ENCODE measurements around the gene CTDP1.

Gene CTDP1

DNA sequence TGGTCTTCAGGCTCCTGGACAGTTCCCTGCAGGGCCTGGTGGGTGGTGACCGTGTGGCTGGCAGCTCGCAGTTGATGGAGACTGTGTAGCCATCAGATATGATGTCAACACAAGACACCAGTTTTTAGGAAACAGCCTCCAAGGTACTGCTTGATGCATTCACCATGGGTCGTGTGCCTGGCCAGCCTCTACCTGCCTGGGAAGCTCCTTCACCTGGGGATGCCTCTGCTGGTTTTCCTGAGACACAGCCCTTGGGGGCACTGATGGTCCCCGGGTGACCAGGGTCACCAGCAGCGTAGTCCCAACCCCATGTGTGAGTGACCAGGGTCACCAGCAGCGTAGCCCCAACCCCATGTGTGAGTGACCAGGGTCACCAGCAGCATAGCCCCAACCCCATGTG lies 84.5 kb downstream of the CTDP1 start:
- Histone ChIP-seq H3K4me3 (no peak overlapping the region), H3K4me2 (no peak overlapping the region), H3K4me1 (0 out of 20 replicates have a peak, but pooled peaks cover 0 to 4% (median 0%) of the 10 kb centered on the region in 10 experiments), H3K36me3 (no peaks in the 10 kb centered on the region; a peak in 1 of 22 replicates), H4K20me1 (no peaks in the 10 kb centered on the region; a peak in 1 of 22 replicates), H3K9me3 (replicated peaks in 1 of 11) (peaks cover 20 to 37% (median 23%) of the 10 kb centered on the region in 11 experiments), H3K27me3 (no peaks in the 10 kb centered on the region), H3K9ac (no peak overlapping the region), H3K27ac (no peak overlapping the region)
- no peak for TF ChIP-seq Cebpa-rat (IDR thresholded peaks at IDR 0.05)

GRCh38 chr18:79765491-79766245 lies 86.1 kb downstream of the CTDP1 start:
- TF ChIP-seq Cebpa-rat (IDR thresholded peaks at IDR 0.05) = no peak
- no peak overlapping the region for H3K9ac ChIP-seq
- H3K27ac ChIP-seq = no peak overlapping the region
- no peaks in the 10 kb centered on the region for H3K27me3 ChIP-seq
- no peak overlapping the region for H3K4me2 ChIP-seq
- no peak overlapping the region for H3K4me3 ChIP-seq
- peaks cover 15 to 30% (median 25%) of the 10 kb centered on the region in 11 experiments for H3K9me3 ChIP-seq (replicated peaks in 1 of 11)
- no peaks in the 10 kb centered on the region; a peak in 2 of 22 replicates for H4K20me1 ChIP-seq
- no peaks in the 10 kb centered on the region for H3K36me3 ChIP-seq
- H3K4me1 ChIP-seq = 0 out of 20 replicates have a peak, but pooled peaks cover 0 to 4% (median 0%) of the 10 kb centered on the region in 10 experiments

DNA sequence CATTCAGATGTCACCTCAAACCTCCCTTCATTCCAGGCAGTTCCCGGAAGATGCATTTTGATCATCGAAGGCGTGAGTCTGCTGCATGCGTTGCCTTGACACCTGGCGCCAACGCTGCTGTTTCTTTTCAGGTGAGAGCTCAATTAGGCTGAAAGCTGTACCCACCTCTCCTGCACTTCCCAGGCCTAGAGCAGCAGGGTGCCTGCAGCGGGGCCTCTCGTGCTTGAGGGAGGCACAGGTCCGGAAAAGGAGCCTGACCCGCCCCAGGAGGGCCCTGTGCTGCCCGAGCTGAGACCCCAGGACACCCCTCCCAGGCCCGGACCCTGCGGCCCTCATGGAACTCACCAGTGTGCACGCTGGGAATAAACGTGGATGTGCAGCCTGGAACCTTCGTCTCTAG lies 86.7 kb downstream of the CTDP1 start:
- Histone ChIP-seq H3K27me3 (no peaks in the 10 kb centered on the region), H3K4me2 (no peak overlapping the region), H3K9ac (no peak overlapping the region), H4K20me1 (no peaks in the 10 kb centered on the region; a peak in 2 of 22 replicates), H3K27ac (no peak overlapping the region), H3K9me3 (replicated peaks in 1 of 11) (peaks cover 15 to 30% (median 25%) of the 10 kb centered on the region in 11 experiments), H3K36me3 (no peaks in the 10 kb centered on the region), H3K4me3 (no peak overlapping the region), H3K4me1 (no peaks in the 10 kb centered on the region)
- TF ChIP-seq Cebpa-rat (IDR thresholded peaks at IDR 0.05) = no peak

GRCh38 chr18:79768745-79769144 lies 89.1 kb downstream of the CTDP1 start:
- TF ChIP-seq Cebpa-rat (IDR thresholded peaks at IDR 0.05) = no peak
- Histone ChIP-seq H3K27me3 (peaks cover 0 to 10% (median 0%) of the 10 kb centered on the region in 11 experiments; a peak in 5 of 22 replicates), H3K36me3 (no peaks in the 10 kb centered on the region), H3K4me2 (no peak overlapping the region), H3K27ac (no peak overlapping the region), H4K20me1 (peaks cover 0 to 7% (median 0%) of the 10 kb centered on the region in 11 experiments; a peak in 3 of 22 replicates), H3K4me1 (no peaks in the 10 kb centered on the region), H3K9me3 (replicated peaks in 1 of 11) (peaks cover 15 to 30% (median 25%) of the 10 kb centered on the region in 11 experiments), H3K4me3 (no peak overlapping the region), H3K9ac (no peak overlapping the region)

DNA sequence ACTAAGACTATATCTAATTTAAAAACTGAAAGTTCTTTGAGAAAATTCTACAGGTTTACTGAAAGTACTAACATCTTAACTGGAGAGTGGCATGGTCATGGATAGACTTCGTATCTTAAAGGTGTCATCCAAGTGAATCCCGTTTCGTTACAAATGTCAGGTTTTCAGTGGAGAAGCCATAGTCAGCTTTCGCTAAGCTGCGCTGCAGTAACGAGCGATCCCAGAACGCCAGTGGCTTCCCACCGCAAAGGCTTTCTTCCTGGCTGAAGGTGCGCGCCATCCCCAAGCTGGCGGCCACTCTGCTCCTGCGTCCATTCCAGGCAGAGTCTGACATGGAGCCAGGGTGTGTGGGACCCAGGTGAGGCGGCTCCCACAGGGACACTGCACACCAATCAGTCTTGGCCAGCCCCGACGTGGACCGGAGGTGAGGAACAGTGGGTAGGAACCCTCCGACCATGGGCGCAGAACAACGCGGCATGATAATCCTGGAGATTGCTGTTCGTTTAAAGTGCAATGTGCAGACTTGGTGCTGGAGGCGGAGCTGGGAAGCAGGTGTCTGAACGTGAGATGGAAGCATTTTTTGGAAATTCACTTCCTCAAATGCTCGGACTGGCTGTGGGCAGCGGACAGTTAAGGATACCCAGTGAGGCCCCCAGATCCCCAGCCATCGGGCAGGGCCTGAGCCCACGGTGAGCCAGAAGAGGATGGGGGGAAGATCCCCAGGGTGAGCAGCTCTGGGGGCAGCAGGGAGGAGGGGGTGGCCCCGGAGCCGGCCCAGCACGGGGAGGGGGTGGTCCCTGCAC lies 90.3 kb downstream of the CTDP1 start:
- TF ChIP-seq Cebpa-rat (IDR thresholded peaks at IDR 0.05) = no peak

GRCh38 chr18:79770501-79770815 lies 90.9 kb downstream of the CTDP1 start:
- no peak overlapping the region for H3K27ac ChIP-seq
- TF ChIP-seq Cebpa-rat (IDR thresholded peaks at IDR 0.05) = no peak
- H3K4me2 ChIP-seq = no peak overlapping the region
- no peaks in the 10 kb centered on the region for H3K36me3 ChIP-seq
- H3K9me3 ChIP-seq (replicated peaks in 1 of 11) = peaks cover 15 to 30% (median 25%) of the 10 kb centered on the region in 11 experiments
- H3K4me1 ChIP-seq = no peaks in the 10 kb centered on the region
- H3K27me3 ChIP-seq = peaks cover 0 to 18% (median 0%) of the 10 kb centered on the region in 11 experiments; a peak in 6 of 22 replicates
- peaks cover 0 to 7% (median 0%) of the 10 kb centered on the region in 11 experiments; a peak in 3 of 22 replicates for H4K20me1 ChIP-seq
- no peak overlapping the region for H3K9ac ChIP-seq
- no peak overlapping the region for H3K4me3 ChIP-seq

More for the DNA sequence above, 90.3 kb downstream of the CTDP1 start:
- peaks cover 15 to 30% (median 25%) of the 10 kb centered on the region in 11 experiments for H3K9me3 ChIP-seq (replicated peaks in 1 of 11)
- peaks cover 0 to 7% (median 0%) of the 10 kb centered on the region in 11 experiments; a peak in 3 of 22 replicates for H4K20me1 ChIP-seq
- no peak overlapping the region for H3K9ac ChIP-seq
- H3K4me1 ChIP-seq = no peaks in the 10 kb centered on the region
- peaks cover 0 to 15% (median 0%) of the 10 kb centered on the region in 11 experiments; a peak in 5 of 22 replicates for H3K27me3 ChIP-seq
- H3K4me2 ChIP-seq = no peak overlapping the region
- no peaks in the 10 kb centered on the region for H3K36me3 ChIP-seq
- no peak overlapping the region for H3K27ac ChIP-seq
- H3K4me3 ChIP-seq = no peak overlapping the region

DNA sequence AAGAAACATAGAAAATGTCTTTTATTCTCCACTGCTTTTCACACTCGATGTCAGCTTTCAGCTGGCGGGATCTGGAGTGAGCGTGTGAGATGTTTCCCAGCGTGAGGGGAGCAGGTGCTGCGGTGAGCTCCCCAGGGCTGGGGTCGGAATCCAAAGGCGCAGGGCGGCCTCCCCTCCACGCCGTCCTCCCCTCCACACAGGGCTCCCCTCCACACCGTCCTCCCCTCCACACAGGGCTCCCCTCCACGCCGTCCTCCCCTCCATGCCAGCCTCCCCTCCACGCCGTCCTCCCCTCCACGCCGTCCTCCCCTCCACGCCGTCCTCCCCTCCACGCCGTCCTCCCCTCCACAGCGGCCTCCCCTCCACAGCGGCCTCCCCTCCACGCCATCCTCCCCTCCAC lies 91.2 kb downstream of the CTDP1 start:
- Histone ChIP-seq H3K4me3 (no peak overlapping the region), H4K20me1 (peaks cover 0 to 7% (median 0%) of the 10 kb centered on the region in 11 experiments; a peak in 3 of 22 replicates), H3K9ac (no peak overlapping the region), H3K4me1 (no peaks in the 10 kb centered on the region), H3K4me2 (no peak overlapping the region), H3K36me3 (no peaks in the 10 kb centered on the region), H3K9me3 (replicated peaks in 1 of 11) (peaks cover 15 to 30% (median 25%) of the 10 kb centered on the region in 11 experiments), H3K27me3 (peaks cover 0 to 21% (median 3%) of the 10 kb centered on the region in 11 experiments; a peak in 7 of 22 replicates), H3K27ac (no peak overlapping the region)
- no peak for TF ChIP-seq Cebpa-rat (IDR thresholded peaks at IDR 0.05)

DNA sequence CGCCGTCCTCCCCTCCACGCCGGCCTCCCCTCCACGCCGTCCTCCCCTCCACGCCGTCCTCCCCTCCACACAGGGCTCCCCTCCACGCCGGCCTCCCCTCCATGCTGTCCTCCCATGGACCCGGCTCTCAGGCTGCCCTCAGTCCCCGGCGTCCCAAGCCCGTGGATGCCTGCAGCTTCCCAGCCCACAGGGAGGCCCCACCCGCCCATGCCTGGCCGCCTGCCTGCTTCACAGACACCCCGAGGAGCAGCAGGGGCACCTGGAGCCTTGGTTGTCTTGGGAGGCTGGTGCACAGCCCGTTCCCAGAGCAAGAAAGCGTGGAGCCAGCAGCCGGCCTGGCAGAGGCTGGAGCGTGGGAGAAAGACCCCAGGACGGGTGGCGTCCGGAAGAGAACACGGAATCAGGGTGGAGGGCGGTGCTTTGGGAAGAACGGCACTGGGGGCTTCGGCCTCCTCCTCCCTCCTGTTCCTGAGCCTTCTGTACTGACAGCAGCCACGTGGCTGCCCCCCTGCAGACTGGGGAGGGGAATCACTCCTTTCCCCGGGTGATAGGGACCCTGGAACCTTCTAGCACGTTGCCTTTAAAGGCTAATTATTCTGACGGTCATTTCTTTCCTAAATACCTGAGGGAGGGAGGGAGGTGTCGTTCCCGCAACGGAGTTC lies 92.0 kb downstream of the CTDP1 start:
- no peak overlapping the region for H3K4me2 ChIP-seq
- no peak overlapping the region for H3K4me3 ChIP-seq
- H3K27me3 ChIP-seq = peaks cover 0 to 27% (median 4%) of the 10 kb centered on the region in 11 experiments; a peak in 7 of 22 replicates
- no peak for TF ChIP-seq Cebpa-rat (IDR thresholded peaks at IDR 0.05)
- no peaks in the 10 kb centered on the region for H3K4me1 ChIP-seq
- no peak overlapping the region for H3K27ac ChIP-seq
- peaks cover 0 to 7% (median 0%) of the 10 kb centered on the region in 11 experiments; a peak in 3 of 22 replicates for H4K20me1 ChIP-seq
- H3K9me3 ChIP-seq (replicated peaks in 1 of 11) = peaks cover 15 to 27% (median 25%) of the 10 kb centered on the region in 11 experiments
- no peak overlapping the region for H3K9ac ChIP-seq
- no peaks in the 10 kb centered on the region for H3K36me3 ChIP-seq
